ENCODE results near the gene ACACA. TPM values are rescaled to one million over a fixed set of nuclear protein-coding genes. Genes with fewer than 3 reads are reported as not detected.
"Not testable (repeated sequence)": the region's sequence is repeated elsewhere in the genome, so short reads cannot be mapped to it uniquely, and the experiment has no call there.

Gene ACACA
- total RNA-seq, 1 experiment from 2014 or later = 33.0 TPM

- peak; percentile 73 for ATAC-seq
- TF ChIP-seq CTCF (conservative IDR thresholded peaks at IDR 0.05; ENCODE audit: low read depth, low read length) = no peak
- no peak for TF ChIP-seq EZH2phosphoT487 (IDR thresholded peaks at IDR 0.05; ENCODE audit: borderline replicate concordance, low read length)
- TF ChIP-seq EZH2 (IDR thresholded peaks at IDR 0.05; ENCODE audit: low read length, unreplicated experiment) = no peak
- H3K9ac ChIP-seq (ENCODE audit: low read length) = no peak overlapping the region
- peak overlapping the region; percentile 38; the same call in 1 of the 2 replicates for H3K4me2 ChIP-seq (ENCODE audit: low read length)
- peaks cover 48% of the 10 kb centered on the region for H3K4me1 ChIP-seq (ENCODE audit: insufficient read depth, low read length)
- BruUV-seq (replicated peaks) = no TSS peak
- ChIA-PET POLR2A (ENCODE audit: unreplicated experiment) (no interaction called here), CTCF (no interaction called here)
- peak; percentile 55 for DNase-seq
- H3K27ac ChIP-seq (ENCODE audit: low read length) = peak overlapping the region; percentile 70
- no peaks in the 10 kb centered on the region for H3K27me3 ChIP-seq (ENCODE audit: low read length)
- no peak overlapping the region for H2AFZ ChIP-seq (ENCODE audit: low read length)
- no peaks in the 10 kb centered on the region for H4K20me1 ChIP-seq (ENCODE audit: low read length)
- H3K9me2 ChIP-seq (replicated peaks; ENCODE audit: low read length) = no peaks in the 10 kb centered on the region
- H3K79me2 ChIP-seq (ENCODE audit: low read length) = 0 out of 2 replicates have a peak, but pooled peaks cover 4% of the 10 kb centered on the region
- H3K9me3 ChIP-seq (ENCODE audit: low read length) = no peaks in the 10 kb centered on the region
- H3K36me3 ChIP-seq (ENCODE audit: low read depth, low read length) = peaks cover 2% of the 10 kb centered on the region; the same call in 1 of the 2 replicates
- intact Hi-C loops (cut with micrococcal nuclease) = loop anchor here (5.0 kb wide), 1 partner anchor 40 kb away; the partner anchor contains the start of gene DUSP14
- H3K4me3 ChIP-seq (ENCODE audit: low read length) = no peak overlapping the region
- H3F3A ChIP-seq (ENCODE audit: low read length, unreplicated experiment) = no peaks in the 10 kb centered on the region
Measured at GRCh38 chr17:37447641-37448040, 41.0 kb upstream of the ACACA start.

- Histone ChIP-seq H3K4me3 (ENCODE audit: low read length) (no peak overlapping the region), H2AFZ (ENCODE audit: low read length) (no peak overlapping the region), H3K27me3 (ENCODE audit: low read length) (no peaks in the 10 kb centered on the region), H3F3A (ENCODE audit: low read length, unreplicated experiment) (no peaks in the 10 kb centered on the region), H3K9me3 (ENCODE audit: low read length) (no peaks in the 10 kb centered on the region), H3K79me2 (ENCODE audit: low read length) (0 out of 2 replicates have a peak, but pooled peaks cover 2% of the 10 kb centered on the region), H3K4me1 (ENCODE audit: insufficient read depth, low read length) (peaks cover 45% of the 10 kb centered on the region), H4K20me1 (ENCODE audit: low read length) (no peaks in the 10 kb centered on the region), H3K36me3 (ENCODE audit: low read depth, low read length) (peaks cover 3% of the 10 kb centered on the region), H3K27ac (ENCODE audit: low read length) (peak overlapping the region; percentile 70), H3K9ac (ENCODE audit: low read length) (no peak overlapping the region), H3K9me2 (replicated peaks; ENCODE audit: low read length) (no peaks in the 10 kb centered on the region), H3K4me2 (ENCODE audit: low read length) (no peak overlapping the region)
- ChIA-PET CTCF (no interaction called here), POLR2A (ENCODE audit: unreplicated experiment) (interaction anchor here (1.1 kb wide), 1 partner anchor 39 kb away, joined by 3 read pairs; the partner anchor contains the start of genes ACACA and TADA2A)
- no TSS peak for BruUV-seq (replicated peaks)
- intact Hi-C loops (cut with micrococcal nuclease) = loop anchor here (5.0 kb wide), 1 partner anchor 41 kb away; the partner anchor contains the start of gene DUSP14
- TF ChIP-seq CTCF (conservative IDR thresholded peaks at IDR 0.05; ENCODE audit: low read depth, low read length) (no peak), EZH2 (IDR thresholded peaks at IDR 0.05; ENCODE audit: low read length, unreplicated experiment) (no peak), EZH2phosphoT487 (IDR thresholded peaks at IDR 0.05; ENCODE audit: borderline replicate concordance, low read length) (no peak)
- peak; percentile 54 for DNase-seq
- peak; percentile 21; the same call in 1 of the 2 replicates for ATAC-seq
Measured at GRCh38 chr17:37446027-37446426, 39.4 kb upstream of the ACACA start.

GRCh38 chr17:37441369-37442014 is 34.9 kb upstream of the ACACA start:
- POLR2A ChIA-PET (ENCODE audit: unreplicated experiment) = interaction anchor here (0.6 kb wide), 1 partner anchor 141 kb away, joined by 18 read pairs; no protein-coding TSS in a partner anchor
- H3K9me2 ChIP-seq (replicated peaks; ENCODE audit: low read length); H3K79me2 ChIP-seq (ENCODE audit: low read length); H3K4me1 ChIP-seq (ENCODE audit: insufficient read depth, low read length); H3K27ac ChIP-seq (ENCODE audit: low read length); H3K4me2 ChIP-seq (ENCODE audit: low read length); intact Hi-C loops (cut with micrococcal nuclease); H3K4me3 ChIP-seq (ENCODE audit: low read length); ATAC-seq; H3K27me3 ChIP-seq (ENCODE audit: low read length); H4K20me1 ChIP-seq (ENCODE audit: low read length); DNase-seq; H2AFZ ChIP-seq (ENCODE audit: low read length); BruUV-seq (replicated peaks); H3K9me3 ChIP-seq (ENCODE audit: low read length); H3K9ac ChIP-seq (ENCODE audit: low read length); CTCF ChIA-PET; H3F3A ChIP-seq (ENCODE audit: low read length, unreplicated experiment): not testable (repeated sequence)
- H3K36me3 ChIP-seq (ENCODE audit: low read depth, low read length) = peaks cover 11% of the 10 kb centered on the region
